PFSK-1 (cell line): Measurements from ENCODE around the gene RABGAP1L.

Experiments used
- FOXP2 ChIP-seq: optimal IDR thresholded peaks from 2 replicates; pipeline ENCODE3; 2011; ENCODE audit warnings: borderline replicate concordance, control low read depth, inconsistent platforms; ENCODE audit not compliant: insufficient read depth; ENCODE audit errors: extremely low read length, extremely low read depth
- POLR2AphosphoS5 ChIP-seq: IDR thresholded peaks from 2 replicates; pipeline ENCODE4 v1.6.1; 2012; ENCODE audit warnings: low read depth, mild to moderate bottlenecking, control low read depth, low read length, moderate library complexity
- SIN3A ChIP-seq: IDR thresholded peaks from 2 replicates; pipeline ENCODE4 v1.6.1; 2012; ENCODE audit warnings: mild to moderate bottlenecking, low read length, moderate library complexity, borderline replicate concordance; ENCODE audit not compliant: insufficient read depth
- TAF1 ChIP-seq: IDR thresholded peaks from 2 replicates; pipeline ENCODE4 v1.6.1; 2012; ENCODE audit warnings: low read length, control low read depth, borderline replicate concordance; ENCODE audit not compliant: insufficient read depth
- TF ChIP-seq, protein P1 (sequence below), 2 experiments: IDR thresholded peaks; 2 replicates each; pipeline versions ENCODE4 v1.6.1 to v1.8.0; 2011 to 2012; ENCODE audit warnings: low read depth in 2 of 2, low read length in 2 of 2, control low read depth in 1 of 2, inconsistent platforms in 1 of 2, mild to moderate bottlenecking in 1 of 2, moderate library complexity in 1 of 2; ENCODE audit not compliant: insufficient read depth in 1 of 2

RABGAP1L gene

DNA sequence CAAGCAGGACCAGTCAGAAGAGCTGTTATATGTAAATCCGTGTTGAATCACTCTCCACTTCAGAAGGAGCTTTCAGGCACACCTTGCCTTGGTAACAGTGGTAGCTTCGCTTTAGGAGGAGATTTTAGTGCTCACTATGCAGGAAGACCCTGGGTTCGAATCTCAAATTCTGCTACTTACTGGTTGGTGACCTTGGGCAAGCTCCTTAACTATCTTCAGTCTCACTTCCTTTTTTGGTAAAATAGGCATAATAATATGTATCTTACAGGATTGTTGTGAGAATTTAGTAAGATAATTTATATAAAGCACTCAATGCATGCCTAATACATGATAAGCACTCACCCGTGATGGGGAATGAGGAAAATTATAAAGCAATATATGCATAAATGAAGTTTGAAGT, 241.8 kb downstream of the RABGAP1L start:
- no peak for TF ChIP-seq SIN3A
- TF ChIP-seq, protein P1, sequence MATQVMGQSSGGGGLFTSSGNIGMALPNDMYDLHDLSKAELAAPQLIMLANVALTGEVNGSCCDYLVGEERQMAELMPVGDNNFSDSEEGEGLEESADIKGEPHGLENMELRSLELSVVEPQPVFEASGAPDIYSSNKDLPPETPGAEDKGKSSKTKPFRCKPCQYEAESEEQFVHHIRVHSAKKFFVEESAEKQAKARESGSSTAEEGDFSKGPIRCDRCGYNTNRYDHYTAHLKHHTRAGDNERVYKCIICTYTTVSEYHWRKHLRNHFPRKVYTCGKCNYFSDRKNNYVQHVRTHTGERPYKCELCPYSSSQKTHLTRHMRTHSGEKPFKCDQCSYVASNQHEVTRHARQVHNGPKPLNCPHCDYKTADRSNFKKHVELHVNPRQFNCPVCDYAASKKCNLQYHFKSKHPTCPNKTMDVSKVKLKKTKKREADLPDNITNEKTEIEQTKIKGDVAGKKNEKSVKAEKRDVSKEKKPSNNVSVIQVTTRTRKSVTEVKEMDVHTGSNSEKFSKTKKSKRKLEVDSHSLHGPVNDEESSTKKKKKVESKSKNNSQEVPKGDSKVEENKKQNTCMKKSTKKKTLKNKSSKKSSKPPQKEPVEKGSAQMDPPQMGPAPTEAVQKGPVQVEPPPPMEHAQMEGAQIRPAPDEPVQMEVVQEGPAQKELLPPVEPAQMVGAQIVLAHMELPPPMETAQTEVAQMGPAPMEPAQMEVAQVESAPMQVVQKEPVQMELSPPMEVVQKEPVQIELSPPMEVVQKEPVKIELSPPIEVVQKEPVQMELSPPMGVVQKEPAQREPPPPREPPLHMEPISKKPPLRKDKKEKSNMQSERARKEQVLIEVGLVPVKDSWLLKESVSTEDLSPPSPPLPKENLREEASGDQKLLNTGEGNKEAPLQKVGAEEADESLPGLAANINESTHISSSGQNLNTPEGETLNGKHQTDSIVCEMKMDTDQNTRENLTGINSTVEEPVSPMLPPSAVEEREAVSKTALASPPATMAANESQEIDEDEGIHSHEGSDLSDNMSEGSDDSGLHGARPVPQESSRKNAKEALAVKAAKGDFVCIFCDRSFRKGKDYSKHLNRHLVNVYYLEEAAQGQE (IDR thresholded peaks at IDR 0.05; ENCODE audit: insufficient read depth in 1 of 2, low read depth in 2 of 2, low read length in 2 of 2) = no peak
- TF ChIP-seq TAF1 = no peak
- no peak for TF ChIP-seq FOXP2
- TF ChIP-seq POLR2AphosphoS5 = no peak

DNA sequence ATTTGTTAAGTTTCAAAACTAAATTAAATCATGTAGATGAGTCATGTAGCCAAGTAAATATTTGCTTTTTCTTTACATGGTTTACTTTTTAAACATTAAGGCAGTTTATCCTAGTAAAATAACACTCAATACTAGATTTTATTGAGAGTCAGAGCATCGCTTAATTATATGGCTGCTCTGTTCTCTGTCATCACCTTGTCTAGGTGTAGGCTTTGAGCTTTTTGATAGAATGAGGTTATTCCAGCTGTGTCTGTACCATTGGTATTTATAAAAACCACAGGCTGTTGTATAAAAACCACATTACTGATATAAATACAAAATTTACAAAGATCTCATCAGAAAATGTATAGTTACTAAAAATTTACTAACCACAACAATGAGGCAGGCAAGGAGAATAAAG, 245.9 kb downstream of the RABGAP1L start:
- no peak for TF ChIP-seq POLR2AphosphoS5
- TF ChIP-seq, protein P1 (IDR thresholded peaks at IDR 0.05; ENCODE audit: insufficient read depth in 1 of 2, low read depth in 2 of 2, low read length in 2 of 2) = no peak

DNA sequence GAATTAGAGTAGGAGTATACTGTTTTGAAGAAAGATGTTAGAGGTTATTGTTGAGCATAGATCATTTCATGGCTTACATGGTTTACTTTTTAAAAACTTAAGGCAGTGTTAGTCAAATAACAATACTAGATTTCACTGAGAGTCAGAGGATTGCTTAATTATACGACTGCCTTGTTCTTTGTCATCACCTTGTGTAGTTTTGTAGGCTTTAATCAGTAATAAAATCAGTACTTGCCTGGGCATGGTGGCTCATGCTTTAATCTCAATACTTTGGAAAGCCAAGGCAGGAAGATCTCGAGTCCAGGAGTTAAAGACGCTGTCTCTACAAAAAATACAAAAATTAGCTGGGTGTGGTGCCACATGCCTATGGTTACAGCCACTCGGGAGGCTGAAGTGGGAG, 247.1 kb downstream of the RABGAP1L start:
- TF ChIP-seq TAF1 (no peak), POLR2AphosphoS5 (no peak), FOXP2 (no peak), SIN3A (no peak)
- TF ChIP-seq, protein P1 (IDR thresholded peaks at IDR 0.05; ENCODE audit: insufficient read depth in 1 of 2, low read depth in 2 of 2, low read length in 2 of 2) = no peak

DNA sequence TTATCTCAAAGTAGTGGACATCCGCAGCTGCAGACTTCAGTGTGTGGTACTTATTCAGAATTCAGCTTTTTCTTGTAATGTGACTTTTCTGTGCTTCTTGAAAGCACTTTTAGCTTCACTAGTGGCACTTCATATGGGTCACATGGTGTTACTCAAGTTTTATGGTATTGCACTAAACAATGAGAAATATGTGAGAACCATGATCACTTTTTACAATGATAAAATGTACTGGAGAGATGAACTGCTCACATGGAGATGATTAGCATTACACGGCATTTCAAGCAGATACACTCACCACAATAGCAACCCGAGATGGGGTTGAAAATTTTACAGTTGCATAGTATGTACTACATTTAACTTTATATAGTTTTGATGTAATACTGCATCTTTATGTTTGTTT, 248.3 kb downstream of the RABGAP1L start:
- TF ChIP-seq, protein P1 (IDR thresholded peaks at IDR 0.05; ENCODE audit: insufficient read depth in 1 of 2, low read depth in 2 of 2, low read length in 2 of 2) = no peak

DNA sequence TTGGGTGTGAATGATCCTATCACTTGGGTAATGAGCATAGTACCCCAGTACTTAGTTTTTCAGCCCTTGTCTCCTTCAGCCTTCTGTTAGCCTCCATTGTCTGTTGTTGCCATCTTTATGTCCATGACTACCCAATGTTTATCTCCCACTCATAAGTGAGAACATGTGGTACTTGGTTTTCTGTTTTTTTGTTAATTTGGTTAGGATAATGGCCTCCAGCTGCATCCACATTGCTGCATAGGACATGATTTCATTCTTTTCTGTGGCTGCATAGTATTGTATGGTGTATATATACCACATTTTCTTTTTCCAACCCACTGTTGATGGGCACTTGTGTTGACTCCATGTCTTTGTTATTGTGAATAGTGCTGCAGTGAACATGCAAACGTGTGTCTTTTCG, 248.8 kb downstream of the RABGAP1L start:
- TF ChIP-seq SIN3A = no peak
- TF ChIP-seq TAF1 = no peak
- TF ChIP-seq POLR2AphosphoS5 = no peak
- no peak for TF ChIP-seq FOXP2

DNA sequence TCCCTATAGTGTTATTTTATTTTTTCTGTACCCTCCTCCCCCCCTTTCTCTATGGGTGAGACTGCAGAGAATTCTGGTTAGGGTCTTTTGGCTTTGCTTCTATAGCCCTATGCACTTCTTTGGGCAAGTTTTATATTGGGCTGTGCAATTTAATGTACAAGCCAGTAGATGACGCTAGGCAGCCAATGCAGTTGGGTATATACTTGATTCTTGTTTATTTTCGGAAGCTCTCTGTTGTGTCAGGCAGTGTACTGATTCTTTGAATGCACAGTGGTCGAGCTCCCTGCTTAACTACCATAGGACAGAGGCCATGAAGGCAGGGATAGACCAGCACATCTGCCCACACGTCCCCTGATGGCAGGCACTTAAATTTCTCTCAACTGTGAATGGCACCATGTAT, 254.3 kb downstream of the RABGAP1L start:
- TF ChIP-seq SIN3A = no peak
- no peak for TF ChIP-seq POLR2AphosphoS5
- no peak for TF ChIP-seq FOXP2
- TF ChIP-seq, protein P1 (IDR thresholded peaks at IDR 0.05; ENCODE audit: insufficient read depth in 1 of 2, low read depth in 2 of 2, low read length in 2 of 2) = no peak
- TF ChIP-seq TAF1 = no peak
